HG02938 (cell line): ENCODE measurements around the gene CNTNAP4.
A peak's percentile ranks its signal among the peaks of the same experiment; 100 is the strongest.

ENCODE experiments used
- ATAC-seq: cut with Tn5 transposase; IDR thresholded peaks from one replicate; pipeline ENCODE4 v1.9.1; 2021; ENCODE audit warnings: mild to moderate bottlenecking, moderate library complexity; ENCODE audit not compliant: unreplicated experiment

The CNTNAP4 gene

GRCh38 chr16:76276745-76277438 lies at the start of gene CNTNAP4:
Gene CNTNAP4 (plus strand): TSS chr16:76277401. CDS start chr16:76277663, 262 bp downstream.
- ATAC-seq: no peak

GRCh38 chr16:76228546-76229146 lies 48.6 kb upstream of the CNTNAP4 start:
- ATAC-seq: no peak

GRCh38 chr16:76232704-76233103 lies 44.5 kb upstream of the CNTNAP4 start:
- ATAC-seq: no peak

GRCh38 chr16:76235025-76235424 lies 42.2 kb upstream of the CNTNAP4 start:
- ATAC-seq: no peak

- ATAC-seq: no peak
Observed at GRCh38 chr16:76235426-76235825, 41.8 kb upstream of the CNTNAP4 start.

GRCh38 chr16:76237471-76237870 lies 39.7 kb upstream of the CNTNAP4 start:
- no peak for ATAC-seq

GRCh38 chr16:76241755-76242154 lies 35.4 kb upstream of the CNTNAP4 start:
- no peak for ATAC-seq

GRCh38 chr16:76243620-76244019 lies 33.6 kb upstream of the CNTNAP4 start:
- no peak for ATAC-seq

- no peak for ATAC-seq
Observed at GRCh38 chr16:76246587-76246986, 30.6 kb upstream of the CNTNAP4 start.

GRCh38 chr16:76265434-76266045 lies 11.7 kb upstream of the CNTNAP4 start:
- ATAC-seq: peak; percentile 83

GRCh38 chr16:76268824-76269223 lies 8.4 kb upstream of the CNTNAP4 start:
- no peak for ATAC-seq

- ATAC-seq: no peak
Observed at GRCh38 chr16:76277460-76278030, 344 bp downstream of the CNTNAP4 start.

GRCh38 chr16:76278086-76278485 lies 885 bp downstream of the CNTNAP4 start:
- no peak for ATAC-seq

- ATAC-seq: peak; percentile 54
Observed at GRCh38 chr16:76278980-76279379, 1.8 kb downstream of the CNTNAP4 start.

GRCh38 chr16:76280421-76281215 lies 3.4 kb downstream of the CNTNAP4 start:
- ATAC-seq: no peak

- no peak for ATAC-seq
Observed at GRCh38 chr16:76287466-76287865, 10.3 kb downstream of the CNTNAP4 start.

- no peak for ATAC-seq
Observed at GRCh38 chr16:76292218-76292617, 15.0 kb downstream of the CNTNAP4 start.

- no peak for ATAC-seq
Observed at GRCh38 chr16:76293980-76294379, 16.8 kb downstream of the CNTNAP4 start.

- ATAC-seq: no peak
Observed at GRCh38 chr16:76294396-76295214, 17.4 kb downstream of the CNTNAP4 start.

- ATAC-seq: no peak
Observed at GRCh38 chr16:76297941-76298340, 20.7 kb downstream of the CNTNAP4 start.
